DND-41 (cell line): ENCODE results near the gene CSRP3.

Source experiments
- ATAC-seq: fragments of 200-7000 bp; cut with Tn5 transposase; 3 replicates; pipeline ENCODE4 v1.9.1; 2021; ENCODE audit warnings: low read depth; ENCODE audit not compliant: insufficient read depth
- DNase-seq: peaks from one replicate; pipeline ENCODE4 v3.0.0-alpha.2; 2020
- H2AFZ ChIP-seq: 2 replicates; pipeline ENCODE4 v1.6.0; 2012; ENCODE audit warnings: low read depth, low read length
- H3K27ac ChIP-seq: 2 replicates; pipeline ENCODE4 v1.5.1; 2012; ENCODE audit warnings: low read length, inconsistent platforms
- H3K27me3 ChIP-seq: fragments of 200-600 bp; sonication (generic); 2 replicates; pipeline ENCODE4 v1.6.0; 2012; ENCODE audit warnings: low read length, mild to moderate bottlenecking, inconsistent platforms; ENCODE audit not compliant: insufficient read depth, poor library complexity
- H3K36me3 ChIP-seq: 2 replicates; pipeline ENCODE4 v1.5.1; 2012; ENCODE audit warnings: low read length, inconsistent platforms; ENCODE audit not compliant: insufficient read depth
- H3K4me1 ChIP-seq: 2 replicates; pipeline ENCODE4 v1.5.1; 2012; ENCODE audit warnings: mild to moderate bottlenecking, low read length; ENCODE audit not compliant: insufficient read depth
- H3K4me2 ChIP-seq: 2 replicates; pipeline ENCODE4 v1.6.0; 2012; ENCODE audit warnings: mild to moderate bottlenecking, moderate library complexity, low read length, inconsistent platforms; ENCODE audit not compliant: insufficient read depth
- H3K4me3 ChIP-seq, 2 experiments: fragments of 200-600 bp in 1 of 2; shearing (Covaris generic) in 1 of 2; 2 replicates each; pipeline ENCODE4 v1.5.1; 2012 to 2016; ENCODE audit warnings: inconsistent platforms in 2 of 2, low read length in 2 of 2, mild to moderate bottlenecking in 2 of 2, low read depth in 1 of 2, moderate library complexity in 1 of 2
- H3K79me2 ChIP-seq: 2 replicates; pipeline ENCODE4 v1.6.0; 2012; ENCODE audit warnings: low read length, inconsistent platforms; ENCODE audit not compliant: insufficient read depth
- H3K9ac ChIP-seq: 2 replicates; pipeline ENCODE4 v1.6.0; 2012; ENCODE audit warnings: low read depth, mild to moderate bottlenecking, inconsistent platforms, low read length, moderate library complexity
- H3K9me3 ChIP-seq: 2 replicates; pipeline ENCODE4 v1.5.1; 2012; ENCODE audit warnings: low read length, moderate library complexity, mild to moderate bottlenecking, inconsistent platforms; ENCODE audit not compliant: insufficient read depth, severe bottlenecking
- H4K20me1 ChIP-seq: 2 replicates; pipeline ENCODE4 v1.6.0; 2012; ENCODE audit warnings: low read length; ENCODE audit not compliant: insufficient read depth
- EZH2 ChIP-seq: IDR thresholded peaks from 3 replicates; pipeline ENCODE4 v1.6.1; 2012; ENCODE audit warnings: borderline replicate concordance, low read depth, mild to moderate bottlenecking, moderate library complexity, low read length, inconsistent platforms; ENCODE audit not compliant: severe bottlenecking
- TF ChIP-seq, protein P1 (sequence below): IDR thresholded peaks from 2 replicates; pipeline ENCODE4 v1.5.1; 2012; ENCODE audit warnings: borderline replicate concordance, low read length, moderate library complexity, mild to moderate bottlenecking; ENCODE audit not compliant: poor library complexity, severe bottlenecking; ENCODE audit errors: extremely low read depth

CSRP3 gene

DNA sequence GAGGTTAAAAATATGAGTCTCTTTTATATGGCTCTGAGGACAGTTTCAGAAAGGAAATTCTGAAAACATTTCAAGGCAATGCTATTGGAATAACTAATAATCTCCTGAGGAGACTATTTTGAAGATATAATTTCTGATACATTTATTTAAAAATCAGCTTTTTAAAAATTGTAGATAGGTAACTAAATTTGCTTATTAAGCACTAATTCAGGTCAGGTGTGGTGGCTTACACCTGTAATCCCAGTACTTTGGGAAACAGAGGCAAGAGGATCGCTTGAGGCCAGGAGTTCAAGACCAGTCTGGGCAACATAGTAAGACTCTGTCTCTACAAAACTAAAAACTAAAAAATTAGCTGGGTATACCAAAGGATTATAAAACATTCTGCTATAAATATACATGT lies 67.8 kb downstream of the CSRP3 start:
- TF ChIP-seq, protein P1, sequence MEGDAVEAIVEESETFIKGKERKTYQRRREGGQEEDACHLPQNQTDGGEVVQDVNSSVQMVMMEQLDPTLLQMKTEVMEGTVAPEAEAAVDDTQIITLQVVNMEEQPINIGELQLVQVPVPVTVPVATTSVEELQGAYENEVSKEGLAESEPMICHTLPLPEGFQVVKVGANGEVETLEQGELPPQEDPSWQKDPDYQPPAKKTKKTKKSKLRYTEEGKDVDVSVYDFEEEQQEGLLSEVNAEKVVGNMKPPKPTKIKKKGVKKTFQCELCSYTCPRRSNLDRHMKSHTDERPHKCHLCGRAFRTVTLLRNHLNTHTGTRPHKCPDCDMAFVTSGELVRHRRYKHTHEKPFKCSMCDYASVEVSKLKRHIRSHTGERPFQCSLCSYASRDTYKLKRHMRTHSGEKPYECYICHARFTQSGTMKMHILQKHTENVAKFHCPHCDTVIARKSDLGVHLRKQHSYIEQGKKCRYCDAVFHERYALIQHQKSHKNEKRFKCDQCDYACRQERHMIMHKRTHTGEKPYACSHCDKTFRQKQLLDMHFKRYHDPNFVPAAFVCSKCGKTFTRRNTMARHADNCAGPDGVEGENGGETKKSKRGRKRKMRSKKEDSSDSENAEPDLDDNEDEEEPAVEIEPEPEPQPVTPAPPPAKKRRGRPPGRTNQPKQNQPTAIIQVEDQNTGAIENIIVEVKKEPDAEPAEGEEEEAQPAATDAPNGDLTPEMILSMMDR: no peak
- no peak for TF ChIP-seq EZH2
- no peak for ATAC-seq

More for the DNA sequence above, 67.8 kb downstream of the CSRP3 start:
- no peak for DNase-seq
- Histone ChIP-seq H3K9me3 (peaks cover 18% of the 10 kb centered on the region), H3K9ac (no peak overlapping the region), H3K27me3 (no peaks in the 10 kb centered on the region), H3K4me2 (no peak overlapping the region), H3K79me2 (peaks cover 13% of the 10 kb centered on the region), H4K20me1 (no peaks in the 10 kb centered on the region), H3K4me3 (no peak overlapping the region), H2AFZ (no peak overlapping the region), H3K36me3 (peaks cover 22% of the 10 kb centered on the region), H3K4me1 (no peaks in the 10 kb centered on the region), H3K27ac (no peak overlapping the region)
